Liver (tissue), 9 donors: ENCODE results near the gene MTSS2. TPM values are rescaled to one million over a fixed set of nuclear protein-coding genes. Genes with fewer than 3 reads are reported as not detected.

Experiments used
- DNase-seq: peaks from one replicate; pipeline ENCODE4 v3.0.0-alpha.2; 2017; ENCODE audit warnings: low spot score
- H3K27ac ChIP-seq, 2 donors: one replicate each; pipeline ENCODE4 v1.7.0; 2013; ENCODE audit warnings: inconsistent platforms in 2 of 2, low read length in 2 of 2, control low read depth in 1 of 2, low read depth in 1 of 2, mild to moderate bottlenecking in 1 of 2
- H3K27me3 ChIP-seq, 4 donors: one replicate each; pipeline versions ENCODE4 v1.6.1 to v1.7.0; 2013; ENCODE audit warnings: low read length in 3 of 4, inconsistent platforms in 1 of 4, mild to moderate bottlenecking in 1 of 4, moderate library complexity in 1 of 4; ENCODE audit not compliant: control insufficient read depth in 4 of 4, insufficient read depth in 4 of 4
- H3K36me3 ChIP-seq, 4 donors: one replicate each; pipeline versions ENCODE4 v1.6.1 to v1.7.0; 2013; ENCODE audit warnings: low read length in 3 of 4, mild to moderate bottlenecking in 3 of 4, low read depth in 1 of 4, moderate library complexity in 1 of 4; ENCODE audit not compliant: control insufficient read depth in 4 of 4, insufficient read depth in 3 of 4
- H3K4me1 ChIP-seq, 4 donors: one replicate each; pipeline versions ENCODE4 v1.6.1 to v1.7.0; 2013; ENCODE audit warnings: low read length in 3 of 4, mild to moderate bottlenecking in 3 of 4, moderate library complexity in 1 of 4; ENCODE audit not compliant: control insufficient read depth in 4 of 4, insufficient read depth in 4 of 4
- H3K4me3 ChIP-seq, 3 donors: one replicate each; pipeline versions ENCODE4 v1.6.1 to v1.7.0; 2013; ENCODE audit warnings: low read length in 3 of 3, control low read depth in 1 of 3, low read depth in 1 of 3, mild to moderate bottlenecking in 1 of 3
- H3K9ac ChIP-seq, 2 donors: one replicate each; pipeline ENCODE4 v1.7.0; 2013; ENCODE audit warnings: low read length in 2 of 2, mild to moderate bottlenecking in 2 of 2, moderate library complexity in 2 of 2, control low read depth in 1 of 2, low read depth in 1 of 2
- H3K9me3 ChIP-seq, 4 donors: one replicate each; pipeline versions ENCODE4 v1.6.1 to v1.7.0; 2013; ENCODE audit warnings: low read length in 3 of 4; ENCODE audit not compliant: control insufficient read depth in 4 of 4
- ATF3 ChIP-seq: IDR thresholded peaks from 2 replicates; pipeline ENCODE4 v1.6.1; 2016; ENCODE audit warnings: antibody characterized with exemption
- FOXA1 ChIP-seq: IDR thresholded peaks from 2 replicates; pipeline ENCODE4 v1.6.1; 2016; ENCODE audit warnings: antibody characterized with exemption
- FOXA2 ChIP-seq: IDR thresholded peaks from 2 replicates; pipeline ENCODE4 v1.6.1; 2016; ENCODE audit warnings: antibody characterized with exemption
- GABPA ChIP-seq, 2 donors: IDR thresholded peaks in 1 of 2; conservative IDR thresholded peaks in 1 of 2; 2 replicates each; pipeline ENCODE4 v1.6.1; 2016; ENCODE audit warnings: antibody characterized with exemption in 2 of 2, mild to moderate bottlenecking in 1 of 2, moderate library complexity in 1 of 2
- HNF4A ChIP-seq, 2 donors: conservative IDR thresholded peaks; 2 replicates each; pipeline ENCODE4 v1.6.1; 2016; ENCODE audit warnings: antibody characterized with exemption in 2 of 2, mild to moderate bottlenecking in 2 of 2
- NR2F2 ChIP-seq: IDR thresholded peaks from 2 replicates; pipeline ENCODE4 v1.6.1; 2016; ENCODE audit warnings: antibody characterized with exemption
- REST ChIP-seq: IDR thresholded peaks from 2 replicates; pipeline ENCODE4 v1.6.1; 2016; ENCODE audit warnings: antibody characterized with exemption, mild to moderate bottlenecking
- RXRA ChIP-seq, 2 donors: IDR thresholded peaks; 2 replicates each; pipeline ENCODE4 v1.6.1; 2017 to 2018; ENCODE audit warnings: antibody characterized with exemption in 2 of 2, mild to moderate bottlenecking in 1 of 2
- ZBTB33 ChIP-seq: IDR thresholded peaks from 2 replicates; pipeline ENCODE4 v1.6.1; 2016; ENCODE audit warnings: antibody characterized with exemption
- WGBS: extraction: QIAGEN DNeasy Blood & Tissue Kit; methylation state at CpG from one replicate; pipeline ENCODE4 v1.1.7; 2013; 5-methylcytosine and 5-hydroxymethylcytosine counted together
- polyA plus RNA-seq, 2 donors: library from polyadenylated mRNA; stranded (reverse) in 1 of 2; unstranded in 1 of 2; fragments of 200-250 nt in 1 of 2; fragments of >200 nt in 1 of 2; fragmentation: Nextera tagmentation in 1 of 2; extraction: Ambion mirVana in 1 of 2; gene quantifications; one replicate each; pipeline versions ENCODE4 v1.2.1 to v1.2.3, GENCODE V29; 2013 to 2015
- total RNA-seq, 2 donors: library from RNA; depleted of rRNA; stranded (reverse); fragments of >200 nt; gene quantifications; one replicate each; pipeline ENCODE4 v1.2.3, GENCODE V29; 2014
- donor health status: healthy.
- donor health status: healthy.
- donor health status: healthy.
- donor health status: healthy.
- donor health status: healthy.

MTSS2 gene
- total and polyA plus RNA-seq, 4 donors: 3.8 to 95.7 (median 35.9) TPM

DNA sequence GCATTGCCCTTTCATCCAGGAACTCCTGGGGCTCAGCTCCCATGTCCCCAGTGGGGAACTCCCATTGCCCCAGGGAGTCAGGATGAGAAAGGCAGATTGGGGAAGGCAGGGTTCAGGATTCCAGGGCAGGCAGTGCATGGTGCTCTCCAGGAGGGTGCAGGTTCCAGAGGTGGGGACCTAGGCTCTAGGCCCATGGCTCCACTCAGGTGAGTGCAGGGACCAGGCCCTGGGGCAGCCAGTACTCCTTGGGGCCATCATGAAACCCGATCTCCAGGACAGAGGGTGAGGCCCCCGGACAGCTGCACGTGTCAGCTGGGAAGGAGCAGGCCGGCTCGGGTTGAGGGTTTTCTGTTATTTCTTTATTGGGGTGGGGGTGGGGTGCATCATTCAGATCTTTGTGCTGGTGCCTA, 1.3 kb upstream of the MTSS2 start (continued):
- TF ChIP-seq GABPA (IDR thresholded peaks at IDR 0.05 in 1 of 2, conservative IDR thresholded peaks at IDR 0.05 in 1 of 2): no peak
- TF ChIP-seq FOXA2: no peak
- TF ChIP-seq ZBTB33: no peak

DNA sequence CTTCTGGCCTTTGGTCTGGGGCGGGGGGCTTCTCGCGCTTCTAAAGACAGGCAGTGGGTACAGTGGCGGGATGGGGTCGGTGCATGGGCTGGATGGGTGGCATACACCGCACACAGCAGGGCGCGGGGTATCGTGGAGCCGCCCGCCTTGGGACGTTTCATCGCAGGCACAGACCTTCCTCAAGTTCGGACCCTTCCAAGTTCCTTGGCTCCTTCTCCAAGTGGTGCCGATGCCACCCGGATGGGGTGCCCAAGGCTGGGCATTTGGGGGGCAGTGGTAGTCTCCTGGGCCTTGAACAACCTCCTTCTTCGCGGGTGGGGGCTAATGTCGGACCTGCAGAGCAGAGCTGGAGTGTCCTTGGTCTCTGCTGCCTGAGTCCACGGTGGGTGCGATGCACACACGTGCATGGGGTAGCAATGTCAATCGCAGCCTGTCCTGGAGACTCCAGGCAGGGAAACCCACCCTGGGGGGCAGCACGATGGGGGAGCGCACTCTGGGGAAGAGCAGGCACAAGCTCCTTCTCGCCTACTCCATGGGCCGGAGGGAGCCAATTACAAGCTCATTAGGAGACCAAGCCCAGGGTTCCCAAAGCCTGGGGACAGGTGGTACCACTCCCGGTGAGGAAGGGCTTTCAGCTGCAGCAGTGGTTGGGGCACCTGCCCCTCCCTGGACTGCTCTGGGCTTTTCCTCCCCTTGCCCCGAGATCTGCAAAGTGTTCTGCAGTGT, 686 bp upstream of the MTSS2 start:
- no peak for DNase-seq
- no peaks in the 10 kb centered on the region for H3K9me3 ChIP-seq
- 72% methylated on average over 29 of the region's 29 CpGs for WGBS
- H3K27me3 ChIP-seq: no peaks in the 10 kb centered on the region
- peaks cover 15 to 54% (median 27%) of the 10 kb centered on the region in 4 donors for H3K4me1 ChIP-seq
- no peaks in the 10 kb centered on the region for H3K36me3 ChIP-seq
- H3K4me3 ChIP-seq: peak overlapping the region in 1 of 3 donors; percentile 90
- H3K9ac ChIP-seq: no peak overlapping the region
- H3K27ac ChIP-seq: peak overlapping the region; percentile 56 to 84
- TF ChIP-seq ATF3: no peak
- no peak for TF ChIP-seq NR2F2
- no peak for TF ChIP-seq HNF4A (conservative IDR thresholded peaks at IDR 0.05)
- no peak for TF ChIP-seq FOXA2
- no peak for TF ChIP-seq FOXA1

GRCh38 chr16:70685061-70685937, 554 bp downstream of the MTSS2 start:
- peak overlapping the region; percentile 93 to 99 for H3K9ac ChIP-seq
- H3K4me1 ChIP-seq: peaks cover 16 to 64% (median 36%) of the 10 kb centered on the region in 4 donors
- H3K27ac ChIP-seq: peak overlapping the region; percentile 94 to 95
- WGBS: 1% methylated on average over 90 of the region's 90 CpGs
- DNase-seq: no peak
- peak overlapping the region; percentile 84 to 90 (median 89) for H3K4me3 ChIP-seq
- no peak for TF ChIP-seq FOXA1
- no peaks in the 10 kb centered on the region for H3K9me3 ChIP-seq
- H3K27me3 ChIP-seq: no peaks in the 10 kb centered on the region
- peaks cover 0 to 1% (median under 1%) of the 10 kb centered on the region in 4 donors for H3K36me3 ChIP-seq

DNA sequence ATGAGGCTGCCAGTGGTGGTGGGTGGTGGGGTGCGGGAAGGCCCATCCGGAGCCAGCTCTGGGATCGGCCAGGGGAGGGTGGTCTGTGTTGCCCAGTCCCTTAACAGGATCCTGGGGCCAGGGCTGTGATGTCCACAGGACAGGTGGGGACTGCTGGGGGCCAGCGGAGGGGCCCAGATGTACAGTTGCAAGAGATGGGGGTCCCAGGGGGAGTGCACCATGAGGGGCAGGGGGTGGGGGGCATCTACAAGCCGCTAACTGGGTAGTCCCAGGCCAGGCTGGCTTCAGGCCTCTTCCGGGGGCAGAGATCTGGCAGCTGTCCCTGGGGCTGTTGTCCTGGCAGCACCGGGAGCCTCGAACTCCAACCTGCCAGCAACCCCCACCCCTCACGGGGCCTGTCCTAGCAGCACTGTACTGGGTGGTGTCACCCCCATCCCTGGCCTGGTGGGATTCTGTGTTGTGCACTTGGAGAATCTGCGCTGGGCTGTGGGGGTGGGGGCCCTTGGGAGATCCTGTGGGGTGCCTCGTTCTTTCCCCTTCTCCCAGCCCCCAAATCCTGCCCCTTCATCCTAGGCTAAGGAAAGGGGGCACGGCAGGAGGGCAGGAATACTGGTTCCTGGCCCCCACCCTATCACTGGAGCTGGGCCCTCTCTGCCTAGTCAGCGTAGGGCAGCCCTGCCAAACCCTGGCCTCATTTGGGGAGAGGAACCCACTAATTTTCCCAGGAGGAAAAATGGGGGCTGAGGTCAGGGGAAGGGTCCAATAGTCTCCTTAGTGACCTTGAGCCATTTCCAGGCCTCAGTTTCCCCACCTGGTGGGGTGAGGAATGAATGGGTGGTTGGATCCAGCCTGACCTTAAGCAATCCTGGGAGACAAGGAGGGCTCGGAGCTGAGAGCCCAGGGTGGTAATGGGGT, 1.4 kb downstream of the MTSS2 start:
- H3K36me3 ChIP-seq: peaks cover 0 to 6% (median 3%) of the 10 kb centered on the region in 4 donors
- 26% methylated on average over 14 of the region's 14 CpGs for WGBS
- peak overlapping the region; percentile 94 to 95 for H3K27ac ChIP-seq
- H3K9ac ChIP-seq: peak overlapping the region; percentile 93 to 99
- TF ChIP-seq RXRA (IDR thresholded peaks at IDR 0.05): peak; percentile 26 to 49
- no peak for TF ChIP-seq REST
- TF ChIP-seq HNF4A (conservative IDR thresholded peaks at IDR 0.05): peak in 1 of 2 donors; percentile 19
- H3K27me3 ChIP-seq: no peaks in the 10 kb centered on the region
- H3K9me3 ChIP-seq: no peaks in the 10 kb centered on the region
- H3K4me3 ChIP-seq: peak overlapping the region; percentile 84 to 90 (median 89)
- DNase-seq: no peak
- H3K4me1 ChIP-seq: peaks cover 16 to 57% (median 36%) of the 10 kb centered on the region in 4 donors
